ENCODE results near the gene CTSO. TPM values are rescaled to one million over a fixed set of nuclear protein-coding genes. Genes with fewer than 3 reads are reported as not detected.
"Not testable (repeated sequence)": the region's sequence is repeated elsewhere in the genome, so short reads cannot be mapped to it uniquely, and the experiment has no call there.

CTSO gene
- total RNA-seq, 1 donor from 2014 or later = 20.4 TPM

DNA sequence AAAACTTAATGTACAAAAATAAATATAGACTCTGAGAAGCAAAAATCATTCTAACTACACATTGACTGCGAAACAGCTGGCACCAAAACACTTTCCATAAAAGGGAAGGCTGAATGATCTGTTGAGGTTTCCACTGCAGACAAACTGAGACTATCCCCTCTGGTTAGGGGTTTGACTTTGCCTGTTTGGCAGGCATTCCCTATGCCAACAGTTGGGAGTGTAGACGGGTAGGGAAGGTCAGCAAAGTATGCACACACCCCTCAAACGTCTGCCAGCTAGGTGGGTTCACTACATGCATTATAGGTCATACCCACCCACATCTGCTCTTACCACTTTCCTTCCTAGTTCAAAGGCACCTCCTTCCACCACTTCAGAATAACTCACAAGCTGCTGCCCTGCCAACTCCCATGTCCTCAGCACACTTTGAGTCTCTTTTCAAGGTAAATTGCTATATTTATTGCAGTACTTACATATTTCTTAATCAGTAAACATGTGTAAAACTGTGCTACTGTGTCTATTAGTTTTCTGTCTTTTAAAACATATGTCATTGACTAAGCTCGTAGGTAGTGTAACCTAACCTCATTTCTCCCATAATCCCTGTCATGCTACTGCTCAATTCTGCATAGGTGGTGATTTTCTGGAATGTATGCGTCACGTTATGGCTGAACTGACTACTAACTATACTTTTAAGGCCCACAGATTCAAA, 12.4 kb downstream of the CTSO start:
- H3K36me3 ChIP-seq (ENCODE audit: control insufficient read depth in 3 of 3, insufficient read depth in 3 of 3, low read length in 3 of 3) = peaks cover 0 to 3% (median 0%) of the 10 kb centered on the region in 3 donors
- no peak overlapping the region for H3K4me3 ChIP-seq (ENCODE audit: low read length in 3 of 3)
- no peak overlapping the region for H3K9ac ChIP-seq (ENCODE audit: low read depth in 1 of 3, low read length in 3 of 3)
- no peaks in the 10 kb centered on the region for H3K27me3 ChIP-seq (ENCODE audit: control insufficient read depth in 3 of 3, insufficient read depth in 3 of 3, low read length in 3 of 3)
- no peaks in the 10 kb centered on the region for H3K9me3 ChIP-seq (ENCODE audit: control insufficient read depth in 3 of 3, low read length in 3 of 3)
- H3K4me1 ChIP-seq (ENCODE audit: control insufficient read depth in 3 of 3, insufficient read depth in 3 of 3, low read length in 3 of 3) = no peaks in the 10 kb centered on the region
- no peak overlapping the region for H3K27ac ChIP-seq (ENCODE audit: low read depth, low read length)

DNA sequence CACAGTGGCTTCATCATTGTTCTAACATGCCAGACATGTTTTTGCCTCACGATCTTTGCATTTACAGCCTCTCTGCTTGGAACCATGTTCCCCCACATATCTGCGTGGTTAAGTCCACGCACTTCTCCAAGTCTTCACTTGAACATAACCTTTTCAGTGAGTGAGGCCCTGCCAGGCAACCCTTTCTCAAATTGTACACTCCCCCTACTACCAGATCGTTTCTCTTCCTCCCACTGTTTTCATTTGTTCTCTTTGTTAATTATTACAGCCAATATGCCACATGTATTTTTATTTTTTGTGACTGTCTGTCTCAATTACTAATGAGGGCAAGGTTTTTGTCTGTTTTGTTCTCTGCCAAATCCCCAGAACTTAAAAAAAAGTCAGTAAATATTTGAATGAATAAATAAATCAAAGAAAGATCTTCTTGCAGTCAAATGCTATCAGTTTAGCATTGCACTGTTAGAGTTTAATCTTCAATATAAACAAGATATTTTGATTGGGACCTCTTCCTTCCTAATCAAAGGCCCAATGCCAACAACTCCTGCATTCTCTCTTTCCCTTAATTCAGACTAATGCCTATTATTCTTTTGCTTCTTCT, 18.2 kb downstream of the CTSO start:
- H3K4me3 ChIP-seq (ENCODE audit: low read length in 3 of 3) = no peak overlapping the region
- no peak overlapping the region for H3K9ac ChIP-seq (ENCODE audit: low read depth in 1 of 3, low read length in 3 of 3)
- H3K27ac ChIP-seq (ENCODE audit: low read depth, low read length) = no peak overlapping the region
- H3K27me3 ChIP-seq (ENCODE audit: control insufficient read depth in 3 of 3, insufficient read depth in 3 of 3, low read length in 3 of 3) = no peaks in the 10 kb centered on the region
- H3K36me3 ChIP-seq (ENCODE audit: control insufficient read depth in 3 of 3, insufficient read depth in 3 of 3, low read length in 3 of 3) = peaks cover 0 to 6% (median 0%) of the 10 kb centered on the region in 3 donors
- H3K4me1 ChIP-seq (ENCODE audit: control insufficient read depth in 3 of 3, insufficient read depth in 3 of 3, low read length in 3 of 3) = no peaks in the 10 kb centered on the region
- H3K9me3 ChIP-seq (ENCODE audit: control insufficient read depth in 3 of 3, low read length in 3 of 3) = no peaks in the 10 kb centered on the region

DNA sequence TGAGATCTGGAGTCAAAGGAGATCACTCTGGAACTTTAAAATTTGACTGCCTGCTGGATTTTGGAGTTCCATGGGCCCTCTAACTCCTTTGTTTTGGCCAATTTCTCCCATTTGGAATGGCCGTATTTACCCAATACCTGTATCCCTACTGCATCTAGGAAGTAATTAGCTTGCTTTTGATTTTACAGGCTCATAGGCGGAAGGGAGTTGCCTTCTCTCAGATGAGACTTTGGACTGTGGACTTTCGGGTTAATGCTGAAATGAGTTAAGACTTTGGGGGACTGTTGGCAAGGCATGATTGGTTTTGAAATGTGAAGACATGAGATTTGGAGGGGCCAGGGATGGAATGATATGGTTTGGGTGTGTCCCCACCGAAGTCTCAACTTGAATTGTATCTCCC, 19.0 kb downstream of the CTSO start:
- not testable (repeated sequence) for H3K36me3 ChIP-seq (ENCODE audit: control insufficient read depth in 3 of 3, insufficient read depth in 3 of 3, low read length in 3 of 3)

DNA sequence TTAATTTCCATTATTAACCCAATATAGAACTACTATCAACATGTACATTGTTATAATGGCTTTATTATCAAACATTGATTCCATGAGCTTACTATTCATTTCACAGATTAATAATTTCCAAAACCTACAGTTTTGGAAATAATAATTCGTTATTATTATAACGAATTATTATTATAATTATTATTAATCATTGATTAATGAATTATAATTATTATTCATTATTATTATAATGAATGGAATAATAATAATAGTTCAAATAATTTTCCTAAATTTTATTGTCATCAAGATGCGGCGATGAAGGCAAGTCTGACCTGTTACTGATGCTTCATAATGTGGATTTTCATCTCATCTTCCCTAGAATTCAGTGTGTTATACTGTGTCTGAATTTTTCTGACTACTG, 22.0 kb downstream of the CTSO start:
- no peaks in the 10 kb centered on the region for H3K27me3 ChIP-seq (ENCODE audit: control insufficient read depth in 3 of 3, insufficient read depth in 3 of 3, low read length in 3 of 3)
- no peaks in the 10 kb centered on the region for H3K4me1 ChIP-seq (ENCODE audit: control insufficient read depth in 3 of 3, insufficient read depth in 3 of 3, low read length in 3 of 3)
- no peak overlapping the region for H3K9ac ChIP-seq (ENCODE audit: low read depth in 1 of 3, low read length in 3 of 3)
- no peak overlapping the region for H3K4me3 ChIP-seq (ENCODE audit: low read length in 3 of 3)
- H3K27ac ChIP-seq (ENCODE audit: low read depth, low read length) = no peak overlapping the region
- peaks cover 0 to 9% (median 3%) of the 10 kb centered on the region in 3 donors for H3K36me3 ChIP-seq (ENCODE audit: control insufficient read depth in 3 of 3, insufficient read depth in 3 of 3, low read length in 3 of 3)
- H3K9me3 ChIP-seq (ENCODE audit: control insufficient read depth in 3 of 3, low read length in 3 of 3) = peaks cover 0 to 3% (median 0%) of the 10 kb centered on the region in 3 donors

More for the DNA sequence above, 19.0 kb downstream of the CTSO start:
- H3K4me1 ChIP-seq (ENCODE audit: control insufficient read depth in 3 of 3, insufficient read depth in 3 of 3, low read length in 3 of 3); H3K27ac ChIP-seq (ENCODE audit: low read depth, low read length); H3K9me3 ChIP-seq (ENCODE audit: control insufficient read depth in 3 of 3, low read length in 3 of 3); H3K9ac ChIP-seq (ENCODE audit: low read depth in 1 of 3, low read length in 3 of 3); H3K27me3 ChIP-seq (ENCODE audit: control insufficient read depth in 3 of 3, insufficient read depth in 3 of 3, low read length in 3 of 3); H3K4me3 ChIP-seq (ENCODE audit: low read length in 3 of 3): not testable (repeated sequence)

DNA sequence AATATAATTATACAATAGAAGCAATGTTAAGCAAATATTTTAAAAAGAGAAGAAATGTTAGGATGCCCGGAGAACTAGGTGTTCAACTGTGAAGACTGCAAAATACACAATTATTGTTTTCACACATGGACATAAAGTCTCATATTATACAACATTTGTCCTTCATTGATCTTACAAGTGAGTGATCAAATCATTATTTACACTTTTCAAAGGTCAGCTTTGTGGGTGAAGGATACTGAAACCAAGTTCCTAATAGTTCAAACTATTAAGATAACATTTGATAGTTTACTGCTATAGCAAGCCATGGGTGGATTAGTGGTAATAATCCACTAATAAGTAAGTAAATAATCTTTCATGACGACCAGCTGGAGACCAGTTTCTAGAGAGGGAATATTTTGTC, 23.3 kb downstream of the CTSO start:
- no peaks in the 10 kb centered on the region for H3K4me1 ChIP-seq (ENCODE audit: control insufficient read depth in 3 of 3, insufficient read depth in 3 of 3, low read length in 3 of 3)
- no peak overlapping the region for H3K27ac ChIP-seq (ENCODE audit: low read depth, low read length)
- H3K4me3 ChIP-seq (ENCODE audit: low read length in 3 of 3) = no peak overlapping the region
- H3K9ac ChIP-seq (ENCODE audit: low read depth in 1 of 3, low read length in 3 of 3) = no peak overlapping the region
- peaks cover 0 to 3% (median 0%) of the 10 kb centered on the region in 3 donors for H3K9me3 ChIP-seq (ENCODE audit: control insufficient read depth in 3 of 3, low read length in 3 of 3)
- H3K36me3 ChIP-seq (ENCODE audit: control insufficient read depth in 3 of 3, insufficient read depth in 3 of 3, low read length in 3 of 3) = peaks cover 0 to 11% (median 3%) of the 10 kb centered on the region in 3 donors
- H3K27me3 ChIP-seq (ENCODE audit: control insufficient read depth in 3 of 3, insufficient read depth in 3 of 3, low read length in 3 of 3) = no peaks in the 10 kb centered on the region

DNA sequence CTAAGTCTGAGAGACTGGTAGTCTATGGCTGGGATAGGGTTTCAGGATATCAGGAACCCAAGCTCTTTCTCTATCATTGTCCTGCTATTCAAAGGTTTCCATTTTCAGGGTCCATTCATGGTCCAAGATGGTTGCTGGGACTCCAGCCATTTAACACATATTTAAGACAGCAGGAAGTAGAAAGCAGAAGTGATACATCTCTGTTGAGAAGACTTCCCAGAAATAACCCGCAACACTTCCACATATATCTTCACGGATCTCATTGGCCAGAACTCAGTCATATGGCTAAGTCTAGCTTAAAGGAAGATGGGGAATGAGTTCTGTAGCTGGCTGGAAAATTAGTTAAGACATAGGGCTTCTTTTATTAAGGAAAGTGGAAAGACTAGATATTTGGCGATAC, 23.8 kb downstream of the CTSO start:
- H3K27me3 ChIP-seq (ENCODE audit: control insufficient read depth in 3 of 3, insufficient read depth in 3 of 3, low read length in 3 of 3) = no peaks in the 10 kb centered on the region
- peaks cover 0 to 11% (median 3%) of the 10 kb centered on the region in 3 donors for H3K36me3 ChIP-seq (ENCODE audit: control insufficient read depth in 3 of 3, insufficient read depth in 3 of 3, low read length in 3 of 3)
- H3K9ac ChIP-seq (ENCODE audit: low read depth in 1 of 3, low read length in 3 of 3) = no peak overlapping the region
- H3K27ac ChIP-seq (ENCODE audit: low read depth, low read length) = no peak overlapping the region
- H3K9me3 ChIP-seq (ENCODE audit: control insufficient read depth in 3 of 3, low read length in 3 of 3) = peaks cover 0 to 3% (median 0%) of the 10 kb centered on the region in 3 donors
- H3K4me1 ChIP-seq (ENCODE audit: control insufficient read depth in 3 of 3, insufficient read depth in 3 of 3, low read length in 3 of 3) = no peaks in the 10 kb centered on the region
- no peak overlapping the region for H3K4me3 ChIP-seq (ENCODE audit: low read length in 3 of 3)

DNA sequence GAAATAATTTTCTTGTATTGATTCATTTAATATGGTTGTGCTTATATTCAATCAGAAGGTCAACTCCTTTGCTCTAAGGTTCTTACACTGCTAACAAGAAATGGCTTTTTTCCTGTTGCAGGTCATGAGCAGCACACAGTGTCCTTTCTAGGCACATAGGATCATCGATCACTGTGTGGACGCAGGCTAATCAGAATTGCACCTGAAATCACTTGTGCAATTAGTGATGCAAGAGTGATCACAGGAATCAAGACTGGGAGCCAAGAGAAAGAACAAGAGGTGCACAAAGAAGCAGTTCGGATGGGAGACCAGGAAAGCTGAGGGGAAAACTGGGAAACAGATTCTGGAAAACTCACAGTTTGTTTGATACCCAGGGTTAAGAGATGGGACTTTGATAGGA, 29.0 kb downstream of the CTSO start:
- Histone ChIP-seq H3K4me3 (ENCODE audit: low read length in 3 of 3) (no peak overlapping the region), H3K36me3 (ENCODE audit: control insufficient read depth in 3 of 3, insufficient read depth in 3 of 3, low read length in 3 of 3) (peaks cover 0 to 7% (median 3%) of the 10 kb centered on the region in 3 donors), H3K27ac (ENCODE audit: low read depth, low read length) (no peak overlapping the region), H3K27me3 (ENCODE audit: control insufficient read depth in 3 of 3, insufficient read depth in 3 of 3, low read length in 3 of 3) (no peaks in the 10 kb centered on the region), H3K4me1 (ENCODE audit: control insufficient read depth in 3 of 3, insufficient read depth in 3 of 3, low read length in 3 of 3) (no peaks in the 10 kb centered on the region), H3K9me3 (ENCODE audit: control insufficient read depth in 3 of 3, low read length in 3 of 3) (peaks cover 0 to 3% (median 0%) of the 10 kb centered on the region in 3 donors), H3K9ac (ENCODE audit: low read depth in 1 of 3, low read length in 3 of 3) (no peak overlapping the region)

DNA sequence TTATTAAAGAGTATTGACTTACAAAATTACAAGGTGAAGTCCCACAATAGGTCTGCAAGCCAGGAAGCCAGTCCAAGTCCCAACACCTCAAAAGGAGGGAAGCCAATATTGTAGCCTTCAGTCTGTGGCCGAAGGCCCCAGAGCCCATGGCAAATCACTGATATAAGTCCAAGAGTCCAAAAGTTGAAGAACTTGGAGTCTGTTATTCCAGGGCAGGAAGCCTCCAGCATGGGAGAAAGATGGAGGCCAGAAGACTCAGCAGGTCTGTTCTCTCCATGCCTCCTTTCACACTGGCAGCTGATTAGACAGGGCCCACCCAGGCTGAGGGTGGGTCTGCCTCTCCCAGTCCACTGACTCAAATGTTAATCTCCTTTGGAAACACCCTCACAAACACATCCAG, 32.1 kb downstream of the CTSO start:
- Histone ChIP-seq H3K27ac (ENCODE audit: low read depth, low read length) (no peak overlapping the region), H3K36me3 (ENCODE audit: control insufficient read depth in 3 of 3, insufficient read depth in 3 of 3, low read length in 3 of 3) (peaks cover 0 to 2% (median 0%) of the 10 kb centered on the region in 3 donors), H3K9ac (ENCODE audit: low read depth in 1 of 3, low read length in 3 of 3) (no peak overlapping the region), H3K27me3 (ENCODE audit: control insufficient read depth in 3 of 3, insufficient read depth in 3 of 3, low read length in 3 of 3) (no peaks in the 10 kb centered on the region), H3K4me3 (ENCODE audit: low read length in 3 of 3) (no peak overlapping the region), H3K9me3 (ENCODE audit: control insufficient read depth in 3 of 3, low read length in 3 of 3) (no peaks in the 10 kb centered on the region), H3K4me1 (ENCODE audit: control insufficient read depth in 3 of 3, insufficient read depth in 3 of 3, low read length in 3 of 3) (no peaks in the 10 kb centered on the region)

DNA sequence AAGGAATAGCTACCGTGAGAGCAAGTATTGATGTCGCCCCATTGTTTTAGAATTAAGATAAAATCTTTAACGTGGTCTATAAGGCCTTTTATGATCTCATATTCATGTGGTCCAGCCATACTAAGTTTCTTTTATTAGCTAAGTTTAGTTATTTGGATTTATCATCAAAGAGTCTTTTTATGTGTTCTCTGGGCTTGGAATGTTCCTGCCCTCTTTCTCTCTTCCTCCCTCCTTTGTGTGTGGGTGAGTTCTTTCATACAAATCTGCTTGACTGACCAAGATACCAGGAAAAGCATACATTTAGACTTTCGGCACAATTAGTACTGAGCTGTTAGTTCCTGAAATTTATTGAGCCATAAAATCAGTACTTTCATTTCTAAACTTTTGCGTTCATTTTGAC, 38.9 kb downstream of the CTSO start:
- Histone ChIP-seq H3K9me3 (ENCODE audit: control insufficient read depth in 3 of 3, low read length in 3 of 3) (no peaks in the 10 kb centered on the region), H3K27me3 (ENCODE audit: control insufficient read depth in 3 of 3, insufficient read depth in 3 of 3, low read length in 3 of 3) (no peaks in the 10 kb centered on the region), H3K4me3 (ENCODE audit: low read length in 3 of 3) (no peak overlapping the region), H3K9ac (ENCODE audit: low read depth in 1 of 3, low read length in 3 of 3) (no peak overlapping the region), H3K27ac (ENCODE audit: low read depth, low read length) (no peak overlapping the region), H3K4me1 (ENCODE audit: control insufficient read depth in 3 of 3, insufficient read depth in 3 of 3, low read length in 3 of 3) (no peaks in the 10 kb centered on the region), H3K36me3 (ENCODE audit: control insufficient read depth in 3 of 3, insufficient read depth in 3 of 3, low read length in 3 of 3) (no peaks in the 10 kb centered on the region)

DNA sequence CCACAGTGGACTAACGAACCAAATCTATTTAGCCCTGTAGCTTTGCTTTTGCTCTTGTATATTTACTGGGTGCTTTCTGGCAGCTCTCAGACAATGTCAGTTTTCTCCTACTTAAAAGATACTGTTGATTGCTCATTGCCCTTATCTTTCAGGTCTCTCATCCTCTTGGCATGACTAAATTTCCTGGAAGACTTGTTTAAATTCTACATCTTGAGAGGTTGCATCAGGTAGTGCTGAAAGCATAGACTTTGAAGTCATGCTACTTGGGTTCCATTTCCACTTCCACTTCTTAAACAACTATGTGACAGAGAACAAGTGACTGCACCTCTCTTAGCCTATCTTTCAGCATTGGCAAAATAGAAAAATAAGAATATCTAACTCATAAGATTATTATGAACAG, 41.8 kb downstream of the CTSO start:
- Histone ChIP-seq H3K36me3 (ENCODE audit: control insufficient read depth in 3 of 3, insufficient read depth in 3 of 3, low read length in 3 of 3) (no peaks in the 10 kb centered on the region), H3K27ac (ENCODE audit: low read depth, low read length) (no peak overlapping the region), H3K4me1 (ENCODE audit: control insufficient read depth in 3 of 3, insufficient read depth in 3 of 3, low read length in 3 of 3) (peaks cover 0 to 3% (median 3%) of the 10 kb centered on the region in 3 donors), H3K4me3 (ENCODE audit: low read length in 3 of 3) (no peak overlapping the region), H3K27me3 (ENCODE audit: control insufficient read depth in 3 of 3, insufficient read depth in 3 of 3, low read length in 3 of 3) (no peaks in the 10 kb centered on the region), H3K9ac (ENCODE audit: low read depth in 1 of 3, low read length in 3 of 3) (no peak overlapping the region), H3K9me3 (ENCODE audit: control insufficient read depth in 3 of 3, low read length in 3 of 3) (no peaks in the 10 kb centered on the region)

Measured in skeletal muscle tissue (tissue), 4 donors.